ENCODE measurements around the gene KCNH2.

Gene KCNH2

GRCh38 chr7:150993511-150993910 lies 15.4 kb upstream of the KCNH2 start:
- no peak for FAIRE-seq

GRCh38 chr7:150992833-150993302 lies 14.7 kb upstream of the KCNH2 start:
- FAIRE-seq, result no peak

- no peak for FAIRE-seq
Observed at GRCh38 chr7:150992051-150992640, 14.0 kb upstream of the KCNH2 start.

- no peak for FAIRE-seq
Observed at GRCh38 chr7:150990416-150991186, 12.5 kb upstream of the KCNH2 start, which contains the start of gene NOS3. Gene NOS3 (plus strand): TSS chr7:150991017. CDS start chr7:150993804, 2,787 bp downstream.

GRCh38 chr7:150989456-150989855 lies 11.3 kb upstream of the KCNH2 start:
- FAIRE-seq, result no peak

DNA sequence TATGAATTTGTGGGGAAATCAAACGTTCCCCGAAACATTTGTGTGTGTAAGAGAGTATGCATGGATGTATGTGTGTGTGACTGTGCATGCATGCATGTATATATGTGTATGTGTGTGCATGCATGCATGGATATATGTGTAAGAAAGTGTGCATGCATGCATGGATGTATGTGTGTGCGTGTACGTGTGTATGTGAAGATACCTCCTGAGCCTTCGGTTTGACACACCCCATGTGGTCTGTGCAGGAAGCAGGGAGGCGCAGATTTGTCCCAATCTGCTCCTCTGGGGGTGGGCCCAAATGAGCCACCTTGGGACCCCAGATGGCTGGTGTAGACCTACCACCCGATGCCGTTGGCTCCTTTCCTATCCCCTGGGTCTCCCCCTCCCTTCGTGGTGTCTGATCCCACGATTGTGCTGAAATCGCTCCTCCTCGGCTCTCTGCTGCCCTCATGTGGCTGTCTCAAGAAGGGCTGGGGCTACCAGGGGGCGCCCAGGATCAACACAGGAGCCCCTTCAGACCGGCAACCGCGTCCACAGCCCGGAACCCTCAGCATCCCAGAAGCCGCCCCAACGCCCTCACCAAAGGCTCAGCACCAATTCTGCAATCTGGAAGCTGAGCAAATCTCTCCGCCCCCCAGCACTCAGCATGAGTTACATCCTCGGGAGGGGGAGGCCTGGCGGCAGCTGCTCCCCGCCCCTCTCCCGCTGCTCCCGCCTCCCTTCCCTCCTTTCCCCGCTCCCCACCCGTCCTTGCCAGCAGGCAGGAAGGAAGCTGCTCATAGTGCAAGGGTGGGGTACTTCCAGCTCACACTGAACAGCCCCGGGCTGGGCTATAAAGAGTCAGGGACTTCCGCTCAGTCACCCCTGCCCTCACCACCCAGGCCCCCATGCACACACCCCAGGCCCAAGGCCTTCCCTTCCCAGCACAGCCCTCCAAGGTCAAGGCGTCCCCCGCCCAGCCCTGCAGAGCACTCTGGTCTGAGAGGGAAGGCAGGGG lies 10.4 kb upstream of the KCNH2 start:
- FAIRE-seq, result no peak

DNA sequence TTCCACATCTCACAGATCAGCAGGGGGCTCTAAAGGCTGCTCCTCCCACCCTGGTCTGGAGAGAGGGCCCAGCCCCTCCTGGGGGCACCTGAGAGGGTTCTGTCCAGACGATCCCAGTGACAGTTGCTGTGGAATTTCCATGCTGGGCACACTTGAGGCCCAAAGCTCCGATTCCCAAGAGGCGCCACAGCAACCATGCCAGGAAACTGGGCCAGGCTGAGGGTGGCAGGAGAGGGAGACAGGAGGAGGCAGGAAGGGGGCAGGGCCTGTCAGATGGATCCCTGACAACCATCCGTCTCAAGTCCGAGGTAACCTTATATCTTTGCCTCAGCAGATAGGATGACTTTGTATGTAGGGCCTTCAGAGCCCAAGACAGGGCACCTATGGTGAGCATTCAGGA lies 8.4 kb upstream of the KCNH2 start:
- no peak for FAIRE-seq

DNA sequence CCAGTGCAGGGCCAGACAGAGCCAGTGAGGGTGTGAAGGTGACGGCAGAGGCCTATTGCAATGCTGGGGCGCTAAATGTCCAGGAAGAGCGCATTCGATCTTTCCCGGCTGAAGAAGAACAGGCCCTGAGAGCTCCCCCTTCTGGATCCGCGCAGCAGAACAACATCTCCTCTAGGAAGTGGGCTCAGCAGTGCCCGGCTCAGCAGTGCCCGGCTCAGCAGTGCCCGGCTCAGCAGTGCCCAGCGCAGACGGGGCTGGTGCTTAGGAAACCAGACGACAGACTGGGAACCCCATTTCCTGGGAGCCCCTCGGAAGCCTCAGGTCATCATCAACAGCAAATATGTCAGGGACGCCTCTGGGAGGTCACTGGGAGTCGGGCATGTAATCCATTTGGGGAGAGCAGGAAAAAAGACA lies 8.0 kb upstream of the KCNH2 start:
- no peak for FAIRE-seq

DNA sequence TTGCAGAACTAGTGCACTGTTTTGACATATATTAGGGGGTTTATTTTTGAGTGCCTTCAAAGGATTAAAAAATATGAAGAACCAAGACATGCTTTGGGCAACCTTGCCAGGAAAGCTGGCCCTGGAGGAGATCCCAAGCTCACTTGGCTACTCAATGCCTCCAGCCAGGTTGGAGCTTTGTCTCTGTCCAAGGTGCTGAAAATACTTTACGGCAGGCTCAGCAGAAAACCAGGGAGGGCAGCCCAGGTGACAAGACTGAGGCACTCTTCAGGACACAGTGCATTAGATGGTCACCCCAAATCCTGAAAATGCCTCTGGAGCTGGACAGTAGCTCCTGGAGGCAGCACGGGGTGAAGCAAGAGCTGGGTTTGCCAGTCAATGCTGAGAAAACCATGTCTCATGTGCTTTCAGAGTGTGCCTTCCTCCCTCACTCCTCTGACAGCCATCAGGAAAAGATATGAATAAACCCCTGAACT lies 5.8 kb upstream of the KCNH2 start:
- no peak for FAIRE-seq

DNA sequence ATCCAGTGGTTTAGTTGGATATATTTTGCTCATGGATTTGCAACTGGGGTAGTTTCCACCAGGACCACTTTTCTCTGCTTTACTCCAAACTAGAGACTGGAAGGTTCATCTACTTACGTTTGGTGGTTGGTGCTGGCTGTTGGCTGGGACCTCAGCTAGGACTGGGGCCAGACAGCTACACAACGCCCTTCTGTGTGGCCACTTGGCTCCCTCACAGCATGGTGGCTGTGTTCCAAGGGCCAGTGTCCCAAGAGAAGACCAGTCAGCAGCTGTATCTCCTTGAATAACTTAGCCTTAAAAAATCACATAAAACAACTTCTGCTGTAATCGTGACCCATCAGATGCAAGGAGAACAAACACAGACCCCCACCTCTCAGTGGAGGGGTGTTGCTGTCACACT lies 4.2 kb upstream of the KCNH2 start:
- FAIRE-seq, result no peak

DNA sequence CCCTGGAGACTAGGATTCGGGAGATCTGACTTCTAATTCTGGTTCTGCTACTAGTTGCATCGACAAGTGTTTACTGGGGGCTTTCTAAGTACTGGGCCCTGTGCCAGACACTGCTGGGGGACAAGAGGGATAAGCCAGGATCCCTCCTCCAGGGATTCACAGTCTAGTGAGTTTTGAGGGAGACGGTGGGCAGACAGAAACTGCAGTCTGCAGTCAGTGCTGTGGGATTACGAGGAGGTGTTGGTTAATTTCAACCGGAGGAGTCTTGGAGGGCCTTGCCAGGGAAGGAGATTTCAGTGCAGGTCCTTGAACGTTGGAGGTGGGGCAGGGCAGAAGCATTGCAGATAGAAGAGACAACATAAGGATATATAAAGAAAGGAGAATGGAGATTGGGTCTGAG lies 3.5 kb upstream of the KCNH2 start:
- FAIRE-seq, result no peak

DNA sequence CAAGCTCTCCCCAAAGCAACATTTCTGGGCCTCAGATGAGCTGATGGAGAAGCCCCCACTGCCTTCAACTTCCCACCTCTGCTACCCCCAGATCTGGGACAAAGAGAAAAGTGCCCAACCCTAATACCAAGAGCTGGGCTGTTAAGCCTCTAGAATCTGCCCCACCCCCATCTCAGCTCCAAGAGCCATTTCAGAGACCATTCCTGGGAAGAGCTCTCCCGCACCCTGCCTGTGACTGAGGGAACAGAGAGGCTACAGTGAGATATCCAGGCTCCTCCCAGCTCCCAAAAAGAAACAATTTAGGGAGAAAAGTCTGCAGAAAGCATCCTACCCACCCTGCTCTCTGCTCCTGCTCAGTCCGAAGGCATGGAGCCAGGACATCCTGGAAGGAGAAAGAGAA lies 2.5 kb upstream of the KCNH2 start:
- FAIRE-seq, result no peak

- no peak for FAIRE-seq
Observed at GRCh38 chr7:150979713-150980390, 1.7 kb upstream of the KCNH2 start.

GRCh38 chr7:150977382-150978125 lies 567 bp downstream of the KCNH2 start:
- FAIRE-seq, result no peak

DNA sequence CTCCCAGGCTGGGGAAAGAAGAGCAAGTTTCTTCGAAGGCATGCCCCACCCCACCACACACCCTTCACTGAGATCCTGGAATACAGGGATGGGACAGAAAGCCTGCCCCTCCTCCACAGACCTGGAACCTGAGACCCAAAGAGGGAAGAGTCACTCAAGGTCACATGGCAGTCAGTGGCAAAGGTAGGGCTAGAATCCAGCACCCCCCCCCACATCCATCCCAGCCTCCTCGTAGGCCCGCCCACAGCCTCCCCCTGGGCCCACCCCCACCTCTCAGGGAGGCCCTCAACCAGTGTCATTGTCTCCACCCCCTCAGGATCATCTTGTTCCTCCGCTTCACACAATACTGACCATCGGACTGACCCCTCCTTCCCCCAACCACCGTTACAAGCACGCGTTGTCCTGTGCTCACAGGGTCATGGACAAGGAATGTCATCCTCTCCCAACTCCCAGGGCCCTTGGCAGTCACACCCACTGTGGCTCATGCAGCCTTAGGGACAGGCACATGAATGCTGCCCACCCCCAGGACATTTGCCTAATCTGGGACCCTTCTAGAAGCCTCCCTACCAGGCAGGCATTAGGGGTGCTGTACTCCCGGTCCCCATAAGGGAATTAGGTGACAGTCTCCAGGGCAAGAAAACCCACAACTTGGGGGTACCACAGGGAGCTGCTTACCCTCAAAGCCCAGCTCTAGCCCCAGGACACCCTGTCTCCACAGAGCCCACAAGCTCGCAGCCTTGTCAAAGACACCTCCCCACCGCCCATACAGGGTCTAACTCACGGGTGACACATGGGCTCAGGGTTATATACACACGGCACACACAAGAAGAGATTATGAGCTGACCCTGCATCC lies 1.4 kb downstream of the KCNH2 start:
- FAIRE-seq, result no peak

- no peak for FAIRE-seq
Observed at GRCh38 chr7:150975536-150976319, 2.4 kb downstream of the KCNH2 start.

GRCh38 chr7:150974468-150975391 lies 3.4 kb downstream of the KCNH2 start:
- no peak for FAIRE-seq

All from colon (tissue), 2 donors.